ENCODE measurements around the gene CCDC141.

DNA sequence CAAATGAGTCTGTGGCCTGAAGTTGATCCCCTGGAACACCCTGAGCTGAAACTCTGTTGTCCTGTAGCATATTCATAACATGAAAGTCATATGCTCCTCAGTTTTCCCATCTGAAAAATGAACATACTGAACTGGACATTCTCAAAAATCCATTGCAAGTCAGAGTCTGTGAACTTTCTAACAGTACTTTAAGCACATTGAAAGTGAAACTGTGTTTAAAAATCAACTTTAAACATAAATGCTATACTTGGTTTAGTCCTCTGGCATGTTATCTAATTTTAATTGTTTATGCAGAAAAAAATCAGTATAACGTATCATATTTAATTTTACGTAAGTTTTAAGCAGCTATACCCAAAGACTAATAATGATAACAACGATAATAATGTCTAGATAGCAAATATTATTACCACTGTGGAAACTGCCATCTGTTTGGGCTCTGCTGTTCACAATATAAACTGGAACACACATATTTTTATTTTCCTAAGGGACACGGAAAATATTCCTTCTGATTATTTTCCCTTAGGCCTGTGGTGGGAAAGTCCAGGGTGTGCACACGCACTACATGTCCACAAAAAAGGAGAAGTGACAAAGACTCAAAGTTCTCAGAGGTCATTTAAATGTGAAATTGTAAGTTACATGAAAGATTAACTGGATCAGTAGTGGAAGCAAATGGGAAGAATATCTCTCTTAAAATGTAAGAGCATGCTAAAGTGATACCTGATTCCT is 186.6 kb downstream of the CCDC141 start:
- no peak for TF ChIP-seq POLR2A (IDR thresholded peaks at IDR 0.05; ENCODE audit: low read length)
- TF ChIP-seq GATA1 (IDR thresholded peaks at IDR 0.05; ENCODE audit: low read depth, low read length) = no peak

Measured in erythroblast (primary cell).